ENCODE measurements around the gene CMTM3. TPM values are rescaled to one million over a fixed set of nuclear protein-coding genes. Genes with fewer than 3 reads are reported as not detected.
"Not testable (repeated sequence)": the region's sequence is repeated elsewhere in the genome, so short reads cannot be mapped to it uniquely, and the experiment has no call there.

Gene CMTM3
- total RNA-seq, 1 donor from 2014 or later, result 268 TPM

DNA sequence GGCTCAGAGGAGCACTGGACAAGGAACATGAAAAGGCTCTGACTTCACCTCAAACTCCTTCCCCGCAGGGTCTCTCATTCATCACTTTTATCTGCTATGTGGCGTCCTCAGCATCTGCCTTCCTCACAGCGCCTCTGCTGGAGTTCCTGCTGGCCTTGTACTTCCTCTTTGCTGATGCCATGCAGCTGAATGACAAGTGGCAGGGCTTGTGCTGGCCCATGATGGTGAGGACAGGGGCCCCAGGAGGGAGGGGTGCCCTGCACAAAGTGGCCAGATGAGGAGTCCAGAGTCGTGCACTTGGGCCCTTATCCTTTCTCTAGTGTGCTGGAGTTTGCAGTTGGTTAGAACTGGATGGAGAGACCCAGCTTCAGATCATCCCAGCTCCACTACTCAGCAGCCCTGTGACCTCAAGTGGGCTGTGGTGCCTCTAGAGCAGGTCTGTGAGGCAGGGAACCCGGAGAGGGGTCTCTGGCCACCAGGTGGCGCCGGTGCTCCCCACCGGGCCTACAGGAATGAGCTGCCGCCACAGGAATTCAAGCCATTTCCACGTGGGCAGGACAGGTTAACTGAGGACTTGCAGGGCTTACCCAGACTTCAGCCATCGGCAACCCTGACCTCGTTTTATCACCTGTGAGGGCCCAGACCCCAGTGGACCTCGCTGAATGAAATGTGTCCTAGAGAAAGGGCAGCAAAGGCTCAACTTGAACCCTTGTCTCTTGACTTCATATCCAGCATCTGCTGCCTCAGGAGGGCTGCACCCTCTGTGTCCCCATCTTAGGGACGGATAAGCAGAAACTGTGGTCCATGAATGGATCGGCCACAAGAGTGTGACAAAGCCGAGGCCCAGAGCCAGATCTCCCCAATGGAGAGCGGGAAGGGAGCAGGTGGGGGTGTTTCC is 4.0 kb downstream of the CMTM3 start:
- no peaks in the 10 kb centered on the region for H3K9me3 Mint-ChIP-seq (ENCODE audit: unreplicated experiment)
- H3K27me3 Mint-ChIP-seq (ENCODE audit: unreplicated experiment), result peaks cover 13% of the 10 kb centered on the region
- peaks cover 26% of the 10 kb centered on the region for H3K36me3 Mint-ChIP-seq (ENCODE audit: low read depth, unreplicated experiment)
- H3K4me3 Mint-ChIP-seq (ENCODE audit: unreplicated experiment), result peak overlapping the region; percentile 29
- peak; percentile 87 for TF ChIP-seq CTCF (IDR thresholded peaks at IDR 0.05; ENCODE audit: unreplicated experiment)
- DNase-seq (ENCODE audit: low spot score), result peak; percentile 96
- peak overlapping the region; percentile 24 for H3K27ac Mint-ChIP-seq (ENCODE audit: unreplicated experiment)
- H3K4me1 Mint-ChIP-seq (ENCODE audit: unreplicated experiment), result peaks cover 43% of the 10 kb centered on the region

- no peak for DNase-seq (ENCODE audit: low spot score)
- TF ChIP-seq CTCF (IDR thresholded peaks at IDR 0.05; ENCODE audit: unreplicated experiment), result no peak
- Mint-ChIP-seq H3K4me1 (ENCODE audit: unreplicated experiment) (peaks cover 36% of the 10 kb centered on the region), H3K9me3 (ENCODE audit: unreplicated experiment) (no peaks in the 10 kb centered on the region), H3K4me3 (ENCODE audit: unreplicated experiment) (no peak overlapping the region), H3K27me3 (ENCODE audit: unreplicated experiment) (peaks cover 13% of the 10 kb centered on the region), H3K36me3 (ENCODE audit: low read depth, unreplicated experiment) (peaks cover 28% of the 10 kb centered on the region), H3K27ac (ENCODE audit: unreplicated experiment) (peak overlapping the region; percentile 24)
Measured at GRCh38 chr16:66609139-66609510, 4.6 kb downstream of the CMTM3 start.

GRCh38 chr16:66610111-66610820 is 5.8 kb downstream of the CMTM3 start:
- DNase-seq (ENCODE audit: low spot score), result no peak

GRCh38 chr16:66611911-66612310 is 7.4 kb downstream of the CMTM3 start:
- not testable (repeated sequence) for DNase-seq (ENCODE audit: low spot score); H3K9me3 Mint-ChIP-seq (ENCODE audit: unreplicated experiment); H3K4me3 Mint-ChIP-seq (ENCODE audit: unreplicated experiment); H3K27ac Mint-ChIP-seq (ENCODE audit: unreplicated experiment)
- Mint-ChIP-seq H3K27me3 (ENCODE audit: unreplicated experiment) (peaks cover 11% of the 10 kb centered on the region), H3K36me3 (ENCODE audit: low read depth, unreplicated experiment) (peaks cover 28% of the 10 kb centered on the region), H3K4me1 (ENCODE audit: unreplicated experiment) (peaks cover 30% of the 10 kb centered on the region)

More at GRCh38 chr16:66610111-66610820, 5.8 kb downstream of the CMTM3 start:
- Mint-ChIP-seq H3K4me1 (ENCODE audit: unreplicated experiment) (peaks cover 37% of the 10 kb centered on the region), H3K27me3 (ENCODE audit: unreplicated experiment) (peaks cover 14% of the 10 kb centered on the region), H3K27ac (ENCODE audit: unreplicated experiment) (no peak overlapping the region), H3K9me3 (ENCODE audit: unreplicated experiment) (no peaks in the 10 kb centered on the region), H3K4me3 (ENCODE audit: unreplicated experiment) (peak overlapping the region; percentile 62), H3K36me3 (ENCODE audit: low read depth, unreplicated experiment) (peaks cover 28% of the 10 kb centered on the region)
- no peak for TF ChIP-seq CTCF (IDR thresholded peaks at IDR 0.05; ENCODE audit: unreplicated experiment)

DNA sequence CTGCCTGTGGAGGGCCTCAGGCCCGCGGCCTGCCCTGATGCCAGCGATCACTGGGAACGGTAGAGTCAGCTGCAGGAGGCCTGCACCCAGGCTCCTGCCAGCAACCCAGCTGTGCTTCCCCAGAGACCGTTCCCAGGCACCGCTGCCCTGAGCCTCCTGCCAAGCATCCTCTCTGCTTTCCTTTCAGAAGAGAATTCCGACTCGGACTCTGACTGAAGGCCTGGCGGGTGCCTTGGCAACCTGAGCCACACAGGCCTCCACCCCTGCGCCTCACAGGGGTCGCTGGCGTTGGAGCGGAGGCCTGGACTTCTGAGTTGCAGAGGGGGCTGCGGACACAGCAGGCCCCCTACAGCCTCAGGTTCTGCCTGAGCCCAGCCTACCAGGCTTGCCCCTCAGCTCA is 7.9 kb downstream of the CMTM3 start:
- no peak for DNase-seq (ENCODE audit: low spot score)
- no peak overlapping the region for H3K4me3 Mint-ChIP-seq (ENCODE audit: unreplicated experiment)
- no peak overlapping the region for H3K27ac Mint-ChIP-seq (ENCODE audit: unreplicated experiment)
- peaks cover 27% of the 10 kb centered on the region for H3K4me1 Mint-ChIP-seq (ENCODE audit: unreplicated experiment)
- no peak for TF ChIP-seq CTCF (IDR thresholded peaks at IDR 0.05; ENCODE audit: unreplicated experiment)
- H3K27me3 Mint-ChIP-seq (ENCODE audit: unreplicated experiment), result peaks cover 8% of the 10 kb centered on the region
- H3K9me3 Mint-ChIP-seq (ENCODE audit: unreplicated experiment), result no peaks in the 10 kb centered on the region
- peaks cover 26% of the 10 kb centered on the region for H3K36me3 Mint-ChIP-seq (ENCODE audit: low read depth, unreplicated experiment)

Data from endothelial cell (in vitro differentiated cells).